ENCODE measurements around the gene CFDP1.
"Not testable (repeated sequence)": the region's sequence is repeated elsewhere in the genome, so short reads cannot be mapped to it uniquely, and the experiment has no call there.

Gene CFDP1

GRCh38 chr16:75293173-75293572 lies 140.1 kb downstream of the CFDP1 start:
- no peak for DNase-seq (ENCODE audit: low read depth)

DNA sequence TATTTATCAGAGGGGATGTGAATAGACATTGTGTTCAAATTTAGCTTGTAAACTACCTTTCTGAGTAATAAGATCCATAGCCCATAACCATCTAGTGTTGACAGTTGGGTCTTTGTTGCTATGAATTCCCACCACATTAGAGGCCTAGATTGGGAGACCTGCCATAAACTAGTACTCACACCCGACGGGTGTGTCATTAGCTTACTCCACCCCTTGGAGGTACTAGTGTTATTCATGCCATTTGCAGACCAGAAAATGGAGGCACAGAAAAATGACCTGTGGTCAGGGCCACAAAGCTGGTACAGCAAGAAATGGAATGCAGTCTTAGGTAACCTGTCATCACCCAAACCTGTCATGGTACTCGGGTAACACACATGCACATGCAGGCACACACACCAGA lies 140.6 kb downstream of the CFDP1 start:
- no peak for DNase-seq (ENCODE audit: low read depth)

DNA sequence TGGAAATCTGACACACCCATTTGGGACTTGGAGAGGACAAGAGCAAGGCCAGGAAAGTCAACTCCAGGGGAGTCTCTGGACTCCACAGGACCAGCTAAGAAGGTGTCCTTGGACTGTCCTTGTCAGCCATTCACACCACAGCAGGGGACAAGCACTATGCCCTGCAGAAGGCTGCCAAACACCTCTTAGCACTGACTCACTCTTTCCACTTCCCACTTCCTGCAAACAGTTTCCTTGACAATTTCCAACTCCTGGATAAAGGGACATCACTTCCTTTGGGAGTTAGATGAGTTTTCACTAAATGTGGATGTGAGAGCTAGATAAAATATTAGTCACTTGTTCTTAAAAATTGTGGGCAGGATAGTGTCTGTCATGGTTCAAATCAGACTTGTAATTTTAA lies 144.1 kb downstream of the CFDP1 start:
- no peak for DNase-seq (ENCODE audit: low read depth)

DNA sequence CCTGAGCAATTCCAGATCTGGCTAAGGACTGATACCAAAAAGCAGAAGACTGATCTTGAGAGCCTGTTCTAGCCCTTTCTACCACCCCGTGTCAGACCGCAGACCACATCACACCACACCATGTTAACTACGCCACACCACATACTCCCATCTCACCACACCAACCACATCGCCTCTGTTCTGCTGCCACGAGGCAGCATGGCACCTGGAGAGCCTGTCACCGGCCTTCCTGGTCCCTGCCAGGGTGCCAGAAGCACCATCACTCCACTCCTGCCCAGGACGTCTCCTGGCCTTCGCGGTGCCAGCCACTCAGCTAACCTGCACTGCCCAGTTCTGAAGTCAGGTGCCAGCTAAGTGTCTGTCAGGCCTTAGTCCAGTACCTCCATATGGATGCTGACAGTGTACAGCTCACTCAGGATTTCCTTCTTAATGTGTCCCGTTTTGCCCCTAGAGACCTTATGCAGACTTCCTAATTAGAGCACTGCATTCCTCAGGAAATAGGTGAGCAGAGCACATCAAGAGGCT lies 144.6 kb downstream of the CFDP1 start:
- DNase-seq (ENCODE audit: low read depth), result no peak

DNA sequence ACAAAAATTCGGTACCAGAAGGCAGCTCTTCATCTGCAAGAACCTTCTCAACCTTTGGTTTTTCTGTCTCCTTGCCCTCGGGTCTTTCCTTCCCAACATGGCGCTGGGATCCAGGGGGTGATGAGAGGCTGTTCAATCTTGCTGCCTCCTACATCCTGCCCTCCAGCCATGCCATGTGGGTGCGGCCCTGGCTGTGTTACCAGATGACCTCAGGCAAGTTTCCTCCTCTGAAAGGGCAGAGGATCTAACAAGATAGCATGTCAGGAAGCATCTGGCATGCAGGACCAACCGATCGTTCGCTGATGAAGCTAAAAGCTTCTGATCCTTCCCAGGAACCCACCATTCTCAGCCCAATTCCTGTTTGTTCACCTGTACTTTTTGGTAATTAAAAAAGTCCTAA lies 145.1 kb downstream of the CFDP1 start:
- DNase-seq (ENCODE audit: low read depth), result no peak

GRCh38 chr16:75287708-75288107 lies 145.6 kb downstream of the CFDP1 start:
- no peak for DNase-seq (ENCODE audit: low read depth)

DNA sequence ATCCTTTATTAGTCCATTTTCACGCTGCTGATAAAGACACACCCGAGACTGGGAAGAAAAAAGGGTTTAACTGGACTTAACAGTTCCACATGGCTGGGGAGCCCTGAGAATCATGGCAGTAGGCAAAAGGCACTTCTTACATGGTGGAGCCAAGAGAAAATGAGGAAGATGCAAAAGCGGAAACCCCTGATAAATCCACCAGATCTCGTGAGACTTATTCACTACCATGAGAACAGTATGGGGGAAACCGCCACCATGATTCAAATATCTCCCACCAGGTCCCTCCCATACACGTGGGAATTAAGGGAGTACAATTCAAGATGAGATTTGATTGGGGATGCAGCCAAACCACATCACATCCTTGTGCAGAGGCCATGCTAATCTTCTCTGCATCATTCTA lies 146.9 kb downstream of the CFDP1 start:
- DNase-seq (ENCODE audit: low read depth), result no peak

GRCh38 chr16:75282466-75283281 lies 150.6 kb downstream of the CFDP1 start:
- DNase-seq (ENCODE audit: low read depth), result no peak

GRCh38 chr16:75281826-75282225 lies 151.5 kb downstream of the CFDP1 start:
- no peak for DNase-seq (ENCODE audit: low read depth)

- DNase-seq (ENCODE audit: low read depth), result not testable (repeated sequence)
These were observed 152.3 kb downstream of the CFDP1 start for GRCh38 chr16:75281009-75281408.

DNA sequence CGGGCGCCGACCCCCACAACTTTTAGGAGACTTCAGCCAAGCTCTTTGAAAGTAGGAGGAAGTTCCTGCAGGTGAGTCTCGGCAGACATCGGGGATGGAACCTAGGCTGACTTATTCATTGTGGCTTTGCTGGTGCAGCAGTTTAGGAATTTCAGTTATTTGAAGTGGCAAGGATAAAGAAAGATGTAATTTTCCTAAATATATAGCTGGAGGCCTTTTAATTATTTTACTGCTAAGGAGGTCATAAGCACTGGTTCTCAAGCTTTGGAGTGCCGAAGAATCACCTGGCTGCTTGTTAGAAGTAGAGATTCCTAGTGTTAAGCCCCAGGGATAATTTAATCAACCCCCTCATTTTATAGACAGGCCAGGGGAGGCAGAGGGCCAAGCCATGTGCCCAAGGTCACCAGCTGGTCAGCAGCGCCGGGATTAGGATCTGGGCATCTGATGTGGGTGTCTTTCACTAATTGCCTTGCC lies 152.9 kb downstream of the CFDP1 start:
- no peak for DNase-seq (ENCODE audit: low read depth)

- no peak for DNase-seq (ENCODE audit: low read depth)
These were observed 154.0 kb downstream of the CFDP1 start for GRCh38 chr16:75279305-75279704.

DNA sequence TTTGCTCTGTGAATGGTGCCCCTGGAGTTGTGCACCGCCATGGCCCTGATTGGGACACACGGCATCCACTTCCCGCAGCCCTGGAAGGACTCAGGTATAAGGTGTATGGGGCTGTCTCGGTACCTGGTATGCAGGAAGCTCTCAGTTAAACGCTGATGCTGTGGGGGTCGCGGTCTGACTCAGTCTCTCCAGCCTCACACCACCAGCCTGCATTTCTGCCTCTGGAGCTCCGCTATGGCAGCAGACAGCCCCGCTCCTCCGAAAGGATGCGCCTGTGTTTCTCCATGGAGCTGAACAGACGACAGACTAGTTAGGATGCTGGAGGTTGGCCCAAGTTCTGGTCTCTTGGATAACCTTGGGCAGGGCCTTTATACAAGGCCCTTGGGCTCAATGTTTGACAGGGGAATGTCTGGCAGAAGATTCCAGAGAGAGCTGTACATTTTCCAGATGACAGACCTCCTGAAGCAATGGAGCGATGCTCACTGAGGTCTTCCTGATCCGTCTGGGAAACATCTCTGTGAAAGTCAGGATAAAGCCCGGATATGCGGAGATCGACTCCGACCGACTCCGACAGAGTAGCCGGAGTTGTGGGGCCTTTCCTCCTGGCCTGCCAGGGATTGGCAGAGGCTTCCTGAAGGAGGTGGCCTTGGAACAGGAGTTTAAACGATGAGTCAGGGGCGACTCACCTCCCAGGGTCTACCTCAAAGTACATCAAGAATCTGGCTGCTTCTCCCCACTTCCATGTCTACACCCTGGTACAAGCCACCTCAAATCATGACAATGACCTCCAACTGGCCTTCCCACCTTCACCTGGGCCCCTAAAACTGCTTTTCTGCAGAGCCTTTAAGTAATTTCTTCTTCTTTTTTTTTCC lies 160.0 kb downstream of the CFDP1 start:
- DNase-seq (ENCODE audit: low read depth), result no peak

GRCh38 chr16:75272629-75273028 lies 160.7 kb downstream of the CFDP1 start:
- DNase-seq (ENCODE audit: low read depth), result not testable (repeated sequence)

- no peak for DNase-seq (ENCODE audit: low read depth)
These were observed 161.2 kb downstream of the CFDP1 start for GRCh38 chr16:75272097-75272551.

DNA sequence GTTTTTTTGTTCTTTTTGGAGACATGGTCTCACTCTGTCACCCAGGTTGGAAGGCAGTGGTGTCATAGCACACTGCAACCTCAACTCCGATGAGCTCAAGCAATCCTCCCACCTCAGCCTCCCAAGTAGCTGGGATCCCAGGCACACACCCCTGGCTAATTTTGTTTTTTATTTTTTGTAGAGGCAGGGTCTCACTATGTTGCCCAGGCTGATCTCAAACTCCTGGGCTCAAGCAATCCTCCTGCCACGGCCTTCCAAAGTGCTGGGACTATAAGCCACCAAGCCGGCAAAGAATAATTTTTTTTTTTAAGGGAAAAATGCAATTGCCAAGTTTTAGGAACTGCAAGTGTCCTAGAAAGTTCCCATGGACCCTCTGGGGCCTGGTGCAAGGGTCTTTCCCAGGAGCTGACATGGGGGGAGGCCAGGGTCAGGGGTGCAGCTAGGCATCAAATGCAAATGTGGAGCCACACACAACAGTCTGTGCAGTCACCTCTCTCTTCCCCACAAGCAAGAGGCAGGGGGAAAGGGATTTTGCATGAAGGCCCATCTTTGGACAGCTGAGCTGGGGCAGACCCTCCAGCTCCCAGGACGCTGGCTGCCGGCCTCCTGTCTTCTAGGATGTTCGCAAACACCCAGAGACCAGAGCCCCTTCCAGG lies 161.7 kb downstream of the CFDP1 start:
- DNase-seq (ENCODE audit: low read depth), result no peak

GRCh38 chr16:75269358-75269757 lies 163.9 kb downstream of the CFDP1 start:
- DNase-seq (ENCODE audit: low read depth), result not testable (repeated sequence)

DNA sequence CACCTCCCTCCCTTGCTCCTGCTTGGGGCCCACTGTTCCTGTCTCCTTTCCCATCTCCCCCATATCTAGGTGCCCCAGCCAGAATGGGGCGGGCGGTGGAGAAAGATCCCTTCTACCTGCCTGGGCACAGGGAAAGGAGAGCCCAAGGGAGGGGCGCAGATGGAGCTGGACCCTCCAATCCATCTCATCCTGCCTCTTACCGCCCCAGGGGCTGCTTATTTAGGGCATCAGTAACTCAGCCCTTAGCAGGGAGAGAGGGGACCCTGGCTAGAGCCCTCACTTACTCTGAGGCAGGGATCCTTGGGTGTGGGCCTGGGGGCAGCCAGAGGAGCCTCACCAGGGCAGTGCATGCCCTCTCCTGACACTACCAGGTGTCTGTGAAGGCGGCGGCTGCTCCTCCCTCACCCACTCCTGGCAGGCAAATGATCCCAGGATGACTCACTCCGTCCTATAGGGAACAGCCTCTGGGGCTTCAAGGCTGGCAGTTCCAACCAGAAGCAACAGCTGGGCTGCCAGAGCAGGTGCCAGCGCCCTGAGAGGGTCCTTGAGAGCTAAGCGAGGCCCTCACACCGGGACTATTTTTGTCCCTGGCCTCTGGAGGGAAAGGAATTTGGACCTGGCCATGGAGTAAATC lies 165.6 kb downstream of the CFDP1 start:
- no peak for DNase-seq (ENCODE audit: low read depth)

DNA sequence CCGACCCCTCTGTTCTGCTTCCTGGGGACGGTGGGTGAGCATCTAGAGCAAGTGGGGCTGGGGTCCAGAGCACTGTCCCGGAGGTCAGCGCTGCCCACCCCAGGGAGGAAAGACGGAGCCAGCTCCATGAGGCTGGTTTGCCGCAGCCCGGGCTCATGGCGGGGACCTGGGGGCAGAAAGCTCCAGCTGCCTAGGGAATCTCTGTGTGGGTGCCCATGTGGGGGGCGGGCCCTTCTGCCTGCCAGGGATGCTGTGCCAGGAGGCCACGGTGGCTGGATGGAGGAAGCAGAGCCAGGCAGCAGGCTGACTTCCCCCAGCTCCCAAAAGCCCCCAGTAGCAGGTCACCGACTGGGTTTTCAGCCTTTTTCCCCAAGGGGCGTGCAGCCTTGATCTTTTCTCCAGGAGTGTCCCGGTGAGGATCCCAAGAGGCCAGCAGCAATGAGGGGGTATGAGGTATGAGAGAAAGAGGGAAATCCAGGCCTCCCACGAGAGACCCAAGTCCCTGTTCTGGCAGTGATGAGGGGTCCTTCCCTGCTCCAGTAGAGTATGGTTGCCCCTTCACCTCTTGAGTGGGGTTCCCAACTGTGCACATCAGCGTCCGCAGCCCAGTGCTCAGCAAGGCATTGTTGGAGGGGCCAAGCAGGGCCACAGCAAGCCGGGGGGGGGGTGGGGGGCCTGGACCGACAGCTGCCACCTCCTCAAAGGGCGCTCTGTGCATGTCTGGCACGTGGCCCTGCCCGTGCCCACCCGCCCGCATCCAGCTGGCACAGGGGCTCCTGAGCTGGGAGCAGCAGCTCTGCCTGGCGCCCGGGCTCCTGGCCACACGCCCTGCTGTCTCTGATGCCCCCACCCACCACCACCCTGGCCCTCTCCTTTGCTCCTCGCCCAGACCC lies 166.3 kb downstream of the CFDP1 start:
- DNase-seq (ENCODE audit: low read depth), result no peak

- no peak for DNase-seq (ENCODE audit: low read depth)
These were observed 167.2 kb downstream of the CFDP1 start for GRCh38 chr16:75265911-75266701.

Data from GM04503 (cell line).